HG02610 (cell line): Measurements from ENCODE around the gene RASA3.
"Not testable (repeated sequence)": the region's sequence is repeated elsewhere in the genome, so short reads cannot be mapped to it uniquely, and the experiment has no call there.

Source experiments
- ATAC-seq: cut with Tn5 transposase; IDR thresholded peaks from one replicate; pipeline ENCODE4 v1.9.1; 2021; ENCODE audit warnings: mild to moderate bottlenecking, moderate library complexity; ENCODE audit not compliant: unreplicated experiment

The RASA3 gene

DNA sequence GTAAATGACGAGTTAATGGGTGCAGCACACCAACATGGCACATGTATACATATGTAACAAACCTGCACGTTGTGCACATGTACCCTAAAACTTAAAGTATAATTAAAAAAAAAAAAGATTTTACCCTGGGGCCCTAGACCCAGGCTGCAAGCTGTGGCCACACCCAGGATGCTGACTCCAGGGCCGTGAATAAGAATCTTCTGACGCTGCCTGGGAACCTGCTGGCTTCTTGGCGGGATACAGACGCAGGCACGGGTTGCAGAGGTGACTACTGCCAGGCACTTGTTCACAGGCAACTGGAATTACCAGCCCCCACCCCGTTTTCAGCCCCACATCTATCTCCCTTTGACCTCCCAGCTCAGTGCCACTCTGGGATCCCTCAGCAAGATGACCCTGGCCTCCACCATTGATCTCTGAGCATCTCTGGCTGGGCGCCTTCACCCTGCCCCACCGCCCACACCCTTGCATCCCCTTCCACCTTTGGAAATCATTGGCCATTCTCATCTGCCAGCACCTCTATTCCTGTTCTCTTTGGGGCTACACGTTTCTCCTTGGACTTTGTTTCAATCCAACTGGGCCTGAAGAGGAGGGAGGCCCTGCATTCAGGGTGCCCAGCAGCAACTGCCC lies 25.6 kb upstream of the RASA3 start:
- ATAC-seq = no peak

DNA sequence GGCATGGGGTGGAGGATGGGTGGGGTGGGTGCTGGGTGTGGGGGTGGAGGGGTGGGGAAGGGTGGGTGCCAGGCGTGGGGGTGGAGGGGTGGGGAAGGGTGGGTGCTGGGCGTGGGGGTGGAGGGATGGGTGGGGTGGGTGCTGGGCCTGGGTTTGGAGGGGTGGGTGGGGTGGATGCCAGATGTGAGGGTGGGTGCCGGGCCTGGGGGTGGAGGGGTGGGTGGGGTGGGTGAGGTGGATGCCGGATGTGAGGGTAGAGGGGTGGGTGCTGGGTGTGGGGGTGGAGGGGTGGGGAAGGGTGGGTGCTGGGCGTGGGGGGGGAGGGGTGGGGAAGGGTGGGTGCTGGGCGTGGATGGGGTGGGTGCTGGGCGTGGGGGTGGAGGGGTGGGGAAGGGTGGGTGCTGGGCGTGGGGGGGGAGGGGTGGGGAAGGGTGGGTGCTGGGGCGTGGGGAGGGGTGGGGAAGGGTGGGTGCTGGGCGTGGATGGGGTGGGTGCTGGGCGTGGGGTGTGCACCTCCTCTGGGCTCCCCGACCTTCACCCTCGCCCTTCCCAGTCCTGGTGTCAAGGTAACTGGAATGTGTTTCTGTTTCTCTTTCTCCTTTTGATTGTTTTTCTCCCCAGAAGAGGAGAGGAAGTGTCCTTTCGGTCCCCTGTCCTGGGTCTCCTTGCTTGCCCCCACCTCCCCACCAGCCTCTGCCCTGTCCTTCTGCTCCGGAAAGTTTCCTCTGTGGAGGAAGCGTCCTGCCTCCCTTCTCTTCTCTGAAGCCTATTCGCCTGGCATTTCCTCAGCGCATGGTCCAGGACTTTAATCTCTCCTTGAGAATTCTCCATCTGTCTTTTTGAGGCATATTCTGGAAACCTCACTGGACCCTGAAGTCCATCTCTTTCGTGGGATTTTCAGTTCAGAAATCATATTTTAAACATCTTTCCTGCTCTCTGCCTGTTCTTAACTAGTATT lies 23.8 kb upstream of the RASA3 start:
- no peak for ATAC-seq

DNA sequence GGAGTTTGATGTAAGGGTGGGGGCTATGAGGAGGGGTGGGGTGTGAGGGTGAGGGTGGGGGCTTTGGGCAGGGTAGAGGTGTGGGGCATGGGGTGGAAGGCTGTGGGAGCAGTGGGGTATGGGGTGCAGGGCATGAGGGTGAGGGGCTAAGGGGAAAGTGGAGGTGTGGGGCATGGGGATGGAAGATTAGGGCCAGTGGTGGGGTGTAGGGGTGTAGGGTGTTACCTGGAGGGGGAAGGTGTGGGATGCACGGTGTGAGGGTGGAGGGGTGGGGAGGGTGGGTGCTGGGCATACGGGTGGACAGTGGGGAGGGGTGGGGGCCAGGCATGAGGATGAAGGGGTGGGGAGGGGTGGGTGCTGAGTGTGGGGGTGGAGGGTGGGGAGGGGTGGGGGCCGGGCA lies 22.9 kb upstream of the RASA3 start:
- no peak for ATAC-seq

DNA sequence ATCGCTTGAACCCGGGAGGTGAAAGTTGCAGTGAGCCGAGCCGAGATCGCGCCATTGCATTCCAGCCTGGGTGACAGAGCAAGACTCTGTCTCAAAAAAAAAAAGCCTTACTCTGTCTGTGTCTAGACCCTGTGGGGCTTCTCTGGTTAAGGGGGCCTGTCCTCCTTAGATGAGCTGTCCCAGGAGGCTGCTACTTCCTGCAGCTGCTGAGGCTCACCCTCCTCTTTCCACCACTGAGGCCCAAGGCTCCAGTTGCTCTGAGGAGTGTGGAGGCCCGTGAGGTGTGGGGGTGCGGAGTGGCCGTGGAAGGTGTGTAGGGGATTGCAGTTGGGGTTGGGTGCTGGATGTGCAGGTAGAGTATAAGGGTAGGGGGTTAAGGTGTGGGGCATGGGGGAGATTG lies 22.1 kb upstream of the RASA3 start:
- no peak for ATAC-seq

DNA sequence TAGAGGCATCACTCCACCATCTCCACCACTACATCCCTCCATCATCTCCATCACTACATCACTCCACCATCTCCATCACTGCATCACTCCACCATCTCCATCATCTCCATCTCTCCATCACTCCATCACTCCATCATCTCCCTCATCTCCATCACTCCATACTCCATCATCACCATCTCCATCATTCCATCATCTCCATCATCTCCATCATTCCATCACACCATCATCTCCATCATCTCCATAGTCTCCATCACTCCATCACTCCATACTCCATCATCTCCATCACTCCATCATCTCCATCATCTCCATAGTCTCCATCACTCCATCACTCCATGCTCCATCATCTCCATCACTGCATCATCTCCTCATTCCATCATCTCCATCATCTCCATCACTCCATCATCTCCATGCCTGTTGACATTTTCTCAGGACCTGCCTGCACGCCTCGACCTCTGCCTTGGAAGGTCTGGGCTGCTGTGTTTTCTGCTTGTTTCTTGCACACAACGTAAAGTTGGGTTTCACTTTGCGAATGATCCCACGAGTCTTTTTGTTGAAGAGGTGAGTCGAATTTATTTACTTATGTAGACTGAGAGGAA lies 21.2 kb upstream of the RASA3 start:
- no peak for ATAC-seq

DNA sequence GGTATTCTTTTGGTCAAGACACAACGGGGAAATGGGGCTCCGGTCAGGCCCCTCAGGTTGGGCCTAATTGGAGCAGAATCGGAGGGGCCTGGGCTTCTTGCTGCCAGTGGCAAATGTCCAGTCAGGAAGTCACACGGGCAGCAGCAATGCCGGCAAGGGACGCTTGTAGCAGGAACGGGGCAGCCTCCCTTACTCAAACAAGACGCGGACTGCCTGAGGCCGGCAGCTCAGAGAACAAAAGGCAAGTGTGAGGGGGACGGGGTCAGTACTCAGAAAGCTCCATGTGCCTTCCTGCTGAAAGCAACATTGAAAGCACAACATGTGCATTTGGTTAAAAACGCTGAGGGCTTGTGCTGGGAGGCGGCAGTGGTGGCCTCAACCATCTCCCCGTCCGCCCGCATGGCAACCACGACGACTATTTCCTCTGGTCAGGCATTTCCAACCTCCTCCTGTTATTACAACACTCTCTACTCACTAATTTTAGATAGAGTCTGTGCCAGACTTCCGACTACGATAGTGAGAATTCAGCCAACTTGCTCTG lies 20.5 kb upstream of the RASA3 start:
- no peak for ATAC-seq

DNA sequence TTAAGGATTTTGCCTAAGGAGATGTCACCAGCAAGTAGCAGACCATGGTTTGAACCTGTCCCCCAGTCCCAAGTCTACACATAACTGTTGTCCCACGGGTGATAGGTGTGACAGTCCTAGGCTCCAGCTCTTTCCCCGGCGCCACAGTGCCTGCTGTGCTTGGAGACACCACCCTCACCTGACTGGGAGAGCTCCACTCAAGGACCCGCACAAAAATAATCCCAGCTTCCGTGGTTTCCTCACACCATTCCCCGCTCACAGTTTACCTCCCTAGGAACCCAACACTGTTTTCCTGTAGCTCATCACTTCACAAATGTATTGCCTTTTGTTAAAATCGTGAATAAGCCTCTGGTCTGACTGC lies 19.8 kb upstream of the RASA3 start:
- no peak for ATAC-seq

DNA sequence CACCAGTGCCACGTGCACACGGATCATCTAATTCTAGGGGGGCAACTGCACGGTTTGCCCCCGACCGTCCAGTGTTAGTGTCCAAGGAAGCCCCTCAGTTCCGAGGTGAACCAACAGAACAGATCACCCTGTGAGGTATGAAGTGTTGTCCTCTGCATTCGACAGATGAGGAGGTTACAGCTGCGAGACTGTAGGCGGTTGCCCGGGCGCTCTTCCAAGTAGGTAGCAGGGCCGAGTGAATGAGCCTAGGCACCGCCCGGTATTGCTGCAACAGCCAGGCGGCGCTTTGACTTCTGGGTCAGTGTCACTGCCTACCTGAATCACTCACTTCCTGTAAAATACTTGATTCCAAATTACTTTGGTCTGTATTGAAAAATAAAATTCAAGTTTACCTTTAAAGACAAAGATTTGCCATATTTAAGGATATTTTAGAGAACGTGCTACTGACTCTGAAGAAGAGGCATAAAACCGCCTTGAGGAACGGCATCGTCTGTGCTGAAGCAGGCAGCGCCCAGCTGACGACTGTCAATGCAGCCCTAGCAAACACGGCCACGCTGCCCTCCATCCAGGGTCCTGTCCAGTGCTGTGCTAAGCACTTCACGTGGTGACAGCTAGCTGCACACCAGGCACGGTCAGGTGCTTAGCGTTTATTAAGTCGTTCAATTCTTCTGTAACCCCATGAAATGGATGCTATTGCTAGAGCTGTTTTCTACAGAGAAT lies 19.3 kb upstream of the RASA3 start:
- no peak for ATAC-seq

DNA sequence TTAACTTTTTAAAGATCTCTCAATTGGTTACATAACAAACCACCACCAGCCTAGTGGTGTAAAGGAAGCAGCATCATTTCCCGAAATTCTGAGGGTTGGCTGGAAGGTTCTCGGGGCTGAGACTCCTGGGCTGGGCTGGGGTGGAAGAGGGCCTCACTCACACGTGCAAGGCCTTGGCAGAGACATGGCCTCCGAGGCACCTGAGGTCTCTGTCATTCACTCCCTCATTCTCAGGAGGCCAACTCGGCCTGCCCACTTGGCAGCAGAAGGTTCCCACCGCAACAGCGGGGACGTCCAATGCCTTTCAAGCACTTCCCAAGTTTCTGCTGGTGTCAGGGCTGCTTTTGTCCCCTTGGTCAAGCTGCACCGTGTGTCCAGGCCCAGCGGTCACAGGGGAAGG lies 18.6 kb upstream of the RASA3 start:
- no peak for ATAC-seq

DNA sequence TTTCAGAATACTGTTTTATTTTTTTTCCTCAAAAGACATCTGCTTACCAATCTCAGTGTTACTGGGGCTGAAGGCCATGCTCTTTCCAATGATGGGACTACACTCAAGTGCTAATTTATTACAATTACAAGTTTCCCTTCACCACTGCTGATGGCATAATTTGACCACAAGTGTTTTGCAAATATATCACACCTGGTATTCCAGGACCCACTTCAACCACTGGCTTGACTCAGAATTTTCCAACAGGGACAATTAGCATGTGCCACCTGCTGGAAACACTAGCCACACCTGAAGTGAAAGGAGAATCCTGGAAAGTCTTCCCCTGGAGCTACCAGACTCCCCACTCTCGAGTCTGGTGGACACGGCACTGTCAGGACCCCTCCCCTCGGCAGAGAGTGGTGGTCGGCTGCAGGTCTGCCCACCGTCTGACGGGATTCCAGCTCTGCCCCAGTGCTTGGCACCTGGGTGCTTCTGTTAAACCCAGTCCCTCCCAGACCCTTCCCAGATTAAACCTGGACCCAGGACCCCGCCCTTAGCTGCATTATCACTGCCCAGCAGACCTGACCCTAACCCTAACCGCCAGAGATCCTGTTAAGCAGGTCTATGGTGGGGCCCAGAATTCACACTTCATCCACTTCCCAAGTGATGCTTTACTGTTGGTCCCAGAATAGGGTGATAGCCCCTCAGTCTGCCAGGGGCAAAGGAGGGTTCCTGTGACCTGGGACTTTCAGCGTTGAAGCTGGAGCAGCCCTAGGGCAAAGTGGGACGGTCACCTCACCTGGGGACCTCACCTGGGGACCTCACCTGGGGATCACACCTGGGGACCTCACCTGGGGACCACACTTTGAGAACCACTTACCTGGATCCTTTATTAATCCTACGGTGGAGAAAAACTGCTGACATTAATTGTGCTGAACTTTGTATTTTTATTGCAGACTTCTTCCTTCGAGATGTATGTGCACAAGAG lies 17.6 kb upstream of the RASA3 start:
- no peak for ATAC-seq

DNA sequence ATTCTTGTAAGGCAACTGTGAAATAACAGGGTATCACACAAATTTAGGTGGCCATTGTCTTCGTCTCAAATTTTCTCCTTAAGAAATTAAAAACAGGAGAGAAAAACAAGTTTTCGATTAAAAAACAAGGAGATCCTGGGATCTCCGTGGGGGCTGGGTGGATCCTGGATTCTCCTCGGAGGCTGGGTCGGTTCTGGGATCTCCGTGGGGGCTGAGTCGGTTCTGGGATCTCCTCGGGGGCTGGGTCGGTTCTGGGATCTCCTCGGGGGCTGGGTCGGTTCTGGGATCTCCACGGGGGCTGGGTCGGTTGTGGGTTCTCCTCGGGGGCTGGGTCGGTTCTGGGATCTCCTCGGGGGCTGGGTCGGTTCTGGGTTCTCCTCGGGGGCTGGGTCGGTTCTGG lies 16.5 kb upstream of the RASA3 start:
- not testable (repeated sequence) for ATAC-seq

DNA sequence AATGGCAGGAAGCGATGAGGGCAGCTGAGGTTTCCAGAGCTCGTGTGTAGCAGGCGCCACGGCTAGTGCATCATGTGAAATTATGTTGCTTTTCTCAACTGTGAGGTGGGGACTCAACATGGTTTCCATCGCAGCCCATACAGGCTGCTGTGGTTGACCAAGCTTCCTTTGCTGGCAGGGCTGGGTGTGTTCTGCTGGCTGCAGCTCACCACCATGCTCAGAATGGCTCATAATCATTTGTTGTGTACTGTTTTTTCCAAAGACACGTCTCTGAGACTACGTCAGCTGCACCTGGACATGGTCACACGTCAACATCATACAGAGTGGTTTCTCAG lies 16.1 kb upstream of the RASA3 start:
- ATAC-seq = peak; percentile 84

DNA sequence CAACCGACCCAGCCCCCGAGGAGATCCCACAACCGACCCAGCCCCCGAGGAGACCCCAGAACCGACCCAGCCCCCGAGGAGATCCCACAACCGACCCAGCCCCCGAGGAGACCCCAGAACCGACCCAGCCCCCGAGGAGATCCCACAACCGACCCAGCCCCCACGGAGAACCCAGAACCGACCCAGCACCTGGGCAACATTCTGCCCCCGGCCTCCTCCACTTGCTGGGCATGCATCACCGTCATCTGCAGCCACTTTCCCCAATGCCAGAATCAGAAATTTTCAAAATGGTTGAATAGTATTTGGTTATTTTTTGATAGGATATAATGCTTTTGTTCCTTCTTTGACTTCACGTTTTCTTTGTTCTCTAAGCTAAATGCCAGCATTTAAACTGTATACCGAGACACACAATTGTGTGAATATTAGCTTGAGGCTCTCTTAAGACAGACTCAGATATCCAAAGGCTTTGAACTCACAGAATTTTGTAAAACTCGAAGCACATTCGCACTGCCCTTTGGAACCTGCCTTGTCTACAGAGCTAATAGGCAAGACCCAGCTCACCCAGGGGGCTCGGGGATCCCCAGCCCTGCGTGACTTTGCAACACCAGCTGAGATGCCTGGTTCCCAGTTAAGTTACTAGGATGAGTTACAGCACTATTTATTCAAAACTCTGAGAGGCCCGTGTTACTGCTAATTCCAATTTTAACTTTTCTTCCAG lies 15.5 kb upstream of the RASA3 start:
- ATAC-seq = no peak

DNA sequence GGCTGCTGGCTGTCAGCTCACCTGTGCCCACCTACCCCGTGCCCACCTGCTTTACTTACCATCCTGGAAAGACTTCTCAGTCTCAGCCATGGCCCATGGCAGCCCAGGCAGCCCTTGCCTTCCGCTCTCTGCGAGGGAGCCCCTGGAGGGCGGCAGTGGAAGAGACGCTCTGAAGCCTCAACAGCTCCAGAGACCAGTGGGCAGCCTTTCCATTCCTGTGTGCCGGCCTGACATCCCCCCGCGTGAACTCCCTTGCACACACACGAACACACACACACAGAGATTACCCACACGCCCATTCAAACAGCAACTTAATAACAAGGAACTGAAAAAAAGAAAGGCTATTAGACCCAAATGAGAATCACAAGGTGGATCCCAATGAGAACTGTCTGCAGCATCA lies 14.2 kb upstream of the RASA3 start:
- ATAC-seq = no peak

DNA sequence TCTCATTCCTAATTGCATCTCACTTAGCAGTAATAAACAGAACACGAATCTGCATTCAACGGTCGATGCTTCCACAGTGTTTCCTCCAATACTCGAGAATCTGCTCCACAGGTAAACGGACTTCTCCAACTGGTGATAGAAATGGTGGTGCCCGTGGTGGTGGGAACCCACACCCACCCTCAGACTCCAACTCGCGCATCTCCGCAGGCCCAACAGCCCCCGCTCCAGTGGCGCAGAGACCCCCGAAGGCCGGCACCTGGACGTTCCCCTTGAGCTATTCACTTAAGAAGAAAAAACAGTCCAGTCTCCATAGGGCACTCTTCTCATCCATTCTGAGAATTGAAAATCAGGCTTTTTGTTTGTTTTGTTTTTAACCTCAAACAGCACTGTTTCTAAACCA lies 13.8 kb upstream of the RASA3 start:
- no peak for ATAC-seq

DNA sequence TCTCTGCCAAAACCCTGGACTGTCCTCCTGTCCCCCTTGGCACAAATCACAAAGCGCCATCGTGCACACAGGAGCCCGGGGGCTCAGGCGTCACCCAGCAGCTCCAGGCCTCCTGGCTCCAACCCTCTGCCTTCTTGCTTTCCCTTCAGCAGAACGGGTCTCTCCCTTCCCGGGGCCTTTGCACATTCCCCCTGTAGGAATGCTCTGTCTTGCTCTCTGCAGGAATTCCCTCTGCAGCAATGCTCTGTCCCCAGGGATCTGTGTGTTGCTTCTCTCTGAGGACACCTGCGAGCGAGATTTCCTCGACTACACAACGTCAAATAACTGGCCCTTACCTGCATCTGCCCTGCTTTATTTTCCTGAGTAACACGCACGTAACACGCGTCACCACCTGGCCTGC lies 13.3 kb upstream of the RASA3 start:
- ATAC-seq = no peak

DNA sequence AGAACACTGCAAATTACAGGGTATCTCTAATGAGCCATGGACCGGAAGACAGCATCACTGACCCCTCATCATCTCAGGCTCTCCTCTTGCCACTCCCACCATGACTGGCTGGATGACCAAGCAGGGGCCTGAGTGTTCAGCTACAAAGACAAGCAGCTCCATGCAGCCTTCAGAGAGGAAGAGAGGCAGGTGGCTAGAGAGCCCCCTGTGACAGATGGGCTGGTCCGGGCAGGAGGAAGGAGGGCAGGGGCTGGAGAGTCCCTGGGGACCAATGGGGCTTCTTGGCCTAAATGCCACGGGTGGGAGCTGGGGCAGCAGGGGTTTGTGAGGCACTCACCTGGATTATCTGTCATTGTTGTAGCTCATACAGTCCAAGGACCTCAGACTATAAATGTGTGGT lies 12.8 kb upstream of the RASA3 start:
- ATAC-seq = no peak

DNA sequence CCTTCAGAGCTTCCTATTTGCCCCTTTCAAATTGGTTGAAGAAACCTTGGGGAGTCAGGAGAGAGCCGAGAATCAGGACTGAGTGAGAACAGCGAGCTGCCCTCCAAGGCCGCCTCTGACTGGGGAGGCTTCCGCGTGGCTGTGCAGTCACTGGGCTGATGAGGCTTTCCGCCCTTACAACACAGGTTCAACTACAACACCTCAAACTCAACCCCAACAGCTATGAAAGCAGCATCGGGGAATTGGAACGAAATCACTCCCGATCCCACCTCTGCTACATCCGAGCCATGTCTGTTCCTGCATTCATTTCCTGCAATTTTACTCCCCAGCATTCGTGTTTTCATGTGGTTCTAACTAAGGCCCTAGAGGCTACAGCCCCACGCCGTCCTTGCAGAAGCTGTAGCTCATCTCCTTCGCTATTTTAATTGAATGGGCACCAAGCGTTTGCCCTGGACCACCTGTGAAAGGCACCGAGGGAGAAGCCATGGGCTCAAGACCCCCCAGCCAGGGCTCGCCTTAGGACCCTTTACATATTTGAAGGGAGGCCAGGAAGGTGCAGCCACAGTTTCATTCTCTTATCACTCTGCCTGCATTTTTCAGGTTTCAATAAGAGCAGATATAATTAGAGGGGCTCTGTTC lies 12.3 kb upstream of the RASA3 start:
- ATAC-seq = no peak
